Mucosa of gallbladder (tissue), 1 donor: Measurements from ENCODE around the gene SMG5. TPM values are rescaled to one million over a fixed set of nuclear protein-coding genes. Genes with fewer than 3 reads are reported as not detected.

Source experiments
- DNase-seq: peaks from one replicate; pipeline ENCODE4 v3.0.0-alpha.2; 2020; ENCODE audit warnings: low spot score
- total RNA-seq: library from RNA; stranded (reverse); gene quantifications from one replicate; pipeline ENCODE4 v1.2.1, GENCODE V29; 2021
- donor health status: DM: no; HTN: no; CAD: no.

The SMG5 gene
- total RNA-seq, 1 donor from 2014 or later: 107 TPM

DNA sequence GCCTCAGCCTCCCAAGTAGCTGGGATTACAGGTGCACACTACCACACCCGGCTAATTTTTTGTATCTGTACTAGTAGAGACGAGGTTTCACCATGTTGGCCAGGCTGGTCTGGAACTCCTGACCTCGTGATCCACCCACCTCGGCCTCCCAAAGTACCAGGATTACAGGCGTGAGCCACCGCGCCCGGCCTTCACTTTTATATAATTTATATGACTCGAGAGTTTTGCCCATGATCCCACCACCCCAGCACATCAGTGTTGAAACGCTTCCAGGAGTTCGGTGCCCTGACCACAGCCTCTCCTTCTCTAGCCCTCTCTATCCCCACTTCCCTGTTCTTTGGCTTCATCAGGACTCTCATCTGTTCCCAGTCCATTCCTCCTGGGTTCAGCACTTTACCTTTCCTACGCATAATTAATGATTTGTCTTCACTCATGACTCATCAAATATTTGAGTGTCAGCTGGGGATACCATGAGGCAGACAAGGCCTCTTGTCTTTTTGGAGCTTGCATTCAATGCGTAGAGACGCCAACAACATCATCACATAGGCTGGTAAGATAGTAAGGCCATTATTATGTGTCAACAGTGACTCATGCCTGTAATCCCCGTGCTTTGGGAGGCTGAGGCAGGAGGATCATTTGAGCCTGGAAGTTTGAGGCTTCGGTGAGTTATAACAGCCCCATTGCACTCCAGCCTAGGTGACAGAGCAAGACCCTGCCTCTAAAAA, 68.4 kb downstream of the SMG5 start:
- DNase-seq: no peak

GRCh38 chr1:156213644-156213966, 69.0 kb downstream of the SMG5 start:
- no peak for DNase-seq

GRCh38 chr1:156212833-156213643, 69.6 kb downstream of the SMG5 start, which contains the start of gene PMF1:
Gene PMF1 (plus strand): TSS chr1:156213007. CDS start chr1:156213016, 9 bp downstream.
- peak; percentile 97 for DNase-seq

DNA sequence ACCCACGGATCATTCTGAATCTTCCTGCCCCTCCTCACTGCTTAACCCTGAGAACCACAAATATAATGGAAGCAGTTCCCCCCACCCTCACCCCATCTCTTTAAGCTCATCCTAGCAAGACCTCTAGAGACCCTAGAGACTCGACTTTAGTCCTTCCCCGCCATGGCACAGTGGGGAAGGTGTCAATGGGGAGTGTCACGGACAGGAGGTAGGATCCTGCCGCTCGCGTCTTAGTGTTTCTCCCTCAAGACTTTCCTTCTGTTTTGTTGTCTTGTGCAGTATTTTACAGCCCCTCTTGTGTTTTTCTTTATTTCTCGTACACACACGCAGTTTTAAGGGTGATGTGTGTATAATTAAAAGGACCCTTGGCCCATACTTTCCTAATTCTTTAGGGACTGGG, 70.5 kb downstream of the SMG5 start:
- DNase-seq: no peak

DNA sequence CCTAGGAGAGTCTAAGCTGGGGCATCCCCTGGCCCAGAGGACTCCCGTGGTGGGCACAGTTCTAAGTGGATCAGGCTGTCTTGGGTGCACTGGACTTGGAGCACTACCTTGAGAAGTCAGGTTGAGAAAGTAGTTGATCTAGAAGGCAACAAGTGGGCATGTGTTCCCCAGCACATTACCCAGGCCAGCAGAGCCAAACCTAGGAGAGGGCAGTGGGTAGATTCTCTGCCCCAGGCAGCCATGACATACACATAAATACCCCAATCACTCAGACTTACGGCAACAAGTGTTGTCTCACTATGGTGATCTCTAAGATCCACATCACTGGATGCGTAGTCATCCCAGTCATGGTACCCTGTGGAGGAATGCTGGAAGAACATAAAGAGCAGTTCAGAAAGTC, 71.4 kb downstream of the SMG5 start:
- no peak for DNase-seq

GRCh38 chr1:156204686-156205085, 77.9 kb downstream of the SMG5 start:
- DNase-seq: no peak

DNA sequence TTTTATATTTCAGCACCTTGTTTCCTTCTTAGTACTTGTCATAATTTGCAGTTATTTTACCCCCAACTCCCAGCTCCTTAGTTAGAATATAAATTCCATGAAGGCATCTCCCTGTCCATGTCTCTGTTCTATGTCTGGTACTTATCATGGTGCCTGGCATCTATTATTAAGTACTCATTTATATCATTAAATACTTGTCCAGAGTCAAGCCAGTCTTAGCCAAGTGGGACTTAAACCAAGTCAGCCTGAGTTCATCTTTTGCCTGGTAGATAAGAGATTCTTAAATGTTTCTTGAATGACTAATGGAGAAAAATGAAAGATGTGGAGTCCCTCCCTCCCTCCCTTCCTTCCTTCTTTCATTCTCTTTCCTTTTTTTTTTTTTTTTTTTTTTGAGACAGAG, 79.3 kb downstream of the SMG5 start:
- DNase-seq: no peak

DNA sequence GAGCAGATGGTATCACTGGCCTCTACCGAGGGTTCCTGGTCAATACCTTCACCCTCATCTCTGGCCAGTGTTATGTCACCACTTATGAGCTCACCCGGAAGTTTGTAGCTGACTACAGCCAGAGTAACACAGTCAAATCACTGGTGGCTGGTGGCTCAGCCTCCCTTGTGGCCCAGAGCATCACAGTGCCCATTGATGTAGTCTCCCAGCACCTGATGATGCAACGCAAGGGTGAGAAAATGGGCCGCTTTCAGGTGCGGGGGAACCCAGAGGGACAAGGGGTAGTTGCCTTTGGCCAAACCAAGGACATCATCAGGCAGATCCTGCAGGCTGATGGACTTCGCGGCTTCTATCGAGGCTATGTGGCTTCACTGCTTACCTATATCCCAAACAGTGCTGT, 82.6 kb downstream of the SMG5 start:
- no peak for DNase-seq

Other genes with a start within 250 kb of the SMG5 start
- gene UBQLN4, start 229.0 kb downstream of the SMG5 start, total RNA-seq: 34.1 TPM
- gene LAMTOR2, start 228.0 kb downstream of the SMG5 start, total RNA-seq: 77.0 TPM
- gene RAB25, start 221.7 kb downstream of the SMG5 start, total RNA-seq: 103 TPM
- gene MEX3A, start 200.4 kb downstream of the SMG5 start, total RNA-seq: 1.4 TPM
- 293 TPM for gene LMNA, start 168.1 kb downstream of the SMG5 start, total RNA-seq
- gene SEMA4A, start 129.2 kb downstream of the SMG5 start, total RNA-seq: 24.4 TPM
- gene SLC25A44, start 88.7 kb downstream of the SMG5 start, total RNA-seq: 25.0 TPM
- 43.4 TPM for gene PMF1, start 69.8 kb downstream of the SMG5 start, total RNA-seq
- gene BGLAP, start 40.6 kb downstream of the SMG5 start, total RNA-seq: 3.0 TPM
- gene PAQR6, start 34.8 kb downstream of the SMG5 start, total RNA-seq: 7.6 TPM
- gene TMEM79, start 1.5 kb upstream of the SMG5 start, total RNA-seq: 9.6 TPM
- 67.1 TPM for gene GLMP, start 12.9 kb upstream of the SMG5 start, total RNA-seq
- not detected for gene VHLL, start 16.5 kb upstream of the SMG5 start, total RNA-seq
- 202 TPM for gene CCT3, start 55.5 kb upstream of the SMG5 start, total RNA-seq
- gene TSACC, start 55.7 kb upstream of the SMG5 start, total RNA-seq: not detected
- 0.29 TPM for gene RHBG, start 86.4 kb upstream of the SMG5 start, total RNA-seq
- gene MEF2D, start 217.9 kb upstream of the SMG5 start, total RNA-seq: 57.8 TPM